Progenitor cell of endocrine pancreas (in vitro differentiated cells): ENCODE measurements around the gene RALA. TPM values are rescaled to one million over a fixed set of nuclear protein-coding genes. Genes with fewer than 3 reads are reported as not detected.

Source experiments
- DNase-seq: peaks from one replicate; pipeline ENCODE4 v3.0.0; 2021; ENCODE audit warnings: low spot score; ENCODE audit not compliant: unreplicated experiment
- H3K27ac Mint-ChIP-seq: 2 replicates; pipeline ENCODE4 v1.8.0; 2021; ENCODE audit warnings: mild to moderate bottlenecking, moderate library complexity, mixed read lengths
- H3K27me3 Mint-ChIP-seq: 2 replicates; pipeline ENCODE4 v1.8.0; 2021; ENCODE audit warnings: mixed read lengths
- H3K36me3 Mint-ChIP-seq: 2 replicates; pipeline ENCODE4 v1.8.0; 2022; ENCODE audit warnings: mixed read lengths; ENCODE audit not compliant: insufficient read depth
- H3K4me1 Mint-ChIP-seq: 2 replicates; pipeline ENCODE4 v1.8.0; 2021; ENCODE audit warnings: low read depth, mixed read lengths
- H3K4me3 Mint-ChIP-seq: 2 replicates; pipeline ENCODE4 v1.8.0; 2021; ENCODE audit warnings: low read depth, mild to moderate bottlenecking, moderate library complexity, mixed read lengths
- H3K9me3 Mint-ChIP-seq: 2 replicates; pipeline ENCODE4 v1.8.0; 2021; ENCODE audit warnings: low read depth, mixed read lengths
- total RNA-seq: library from RNA; stranded (reverse); gene quantifications from 2 replicates; pipeline ENCODE4 v1.2.1, GENCODE V29; 2021
- TF ChIP-seq, protein P1 (sequence below): fragments of 200-600 bp; sonication (generic); IDR thresholded peaks from one replicate; pipeline ENCODE4 v1.5.0; 2021; ENCODE audit warnings: antibody characterized with exemption, mild to moderate bottlenecking; ENCODE audit not compliant: unreplicated experiment

The RALA gene
- total RNA-seq, 1 donor from 2014 or later, result 39.6 TPM

DNA sequence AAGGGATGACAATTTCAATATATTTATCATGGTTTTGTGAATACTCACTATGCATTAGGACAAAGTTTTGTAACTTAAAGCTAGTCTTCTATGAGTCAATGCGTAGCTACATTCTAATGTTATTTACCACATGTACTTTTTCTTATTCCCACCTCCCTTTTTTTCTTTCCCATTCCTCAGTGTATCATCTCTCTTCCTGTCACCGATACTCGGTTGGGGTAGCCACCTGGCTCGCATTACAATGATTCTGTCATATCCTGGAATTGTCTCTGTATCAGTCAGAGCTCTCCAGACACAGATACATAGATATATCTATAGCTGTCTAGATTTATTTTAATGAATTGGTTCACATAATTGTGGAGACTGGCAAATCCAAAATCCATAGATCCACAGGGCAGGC lies 9.8 kb upstream of the RALA start:
- no peak for DNase-seq
- H3K9me3 Mint-ChIP-seq, result no peaks in the 10 kb centered on the region
- no peak overlapping the region for H3K4me3 Mint-ChIP-seq
- H3K27ac Mint-ChIP-seq, result no peak overlapping the region
- H3K36me3 Mint-ChIP-seq, result peaks cover 1% of the 10 kb centered on the region
- peaks cover 24% of the 10 kb centered on the region for H3K4me1 Mint-ChIP-seq
- H3K27me3 Mint-ChIP-seq, result peaks cover 20% of the 10 kb centered on the region
- TF ChIP-seq, protein P1, sequence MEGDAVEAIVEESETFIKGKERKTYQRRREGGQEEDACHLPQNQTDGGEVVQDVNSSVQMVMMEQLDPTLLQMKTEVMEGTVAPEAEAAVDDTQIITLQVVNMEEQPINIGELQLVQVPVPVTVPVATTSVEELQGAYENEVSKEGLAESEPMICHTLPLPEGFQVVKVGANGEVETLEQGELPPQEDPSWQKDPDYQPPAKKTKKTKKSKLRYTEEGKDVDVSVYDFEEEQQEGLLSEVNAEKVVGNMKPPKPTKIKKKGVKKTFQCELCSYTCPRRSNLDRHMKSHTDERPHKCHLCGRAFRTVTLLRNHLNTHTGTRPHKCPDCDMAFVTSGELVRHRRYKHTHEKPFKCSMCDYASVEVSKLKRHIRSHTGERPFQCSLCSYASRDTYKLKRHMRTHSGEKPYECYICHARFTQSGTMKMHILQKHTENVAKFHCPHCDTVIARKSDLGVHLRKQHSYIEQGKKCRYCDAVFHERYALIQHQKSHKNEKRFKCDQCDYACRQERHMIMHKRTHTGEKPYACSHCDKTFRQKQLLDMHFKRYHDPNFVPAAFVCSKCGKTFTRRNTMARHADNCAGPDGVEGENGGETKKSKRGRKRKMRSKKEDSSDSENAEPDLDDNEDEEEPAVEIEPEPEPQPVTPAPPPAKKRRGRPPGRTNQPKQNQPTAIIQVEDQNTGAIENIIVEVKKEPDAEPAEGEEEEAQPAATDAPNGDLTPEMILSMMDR, result no peak

DNA sequence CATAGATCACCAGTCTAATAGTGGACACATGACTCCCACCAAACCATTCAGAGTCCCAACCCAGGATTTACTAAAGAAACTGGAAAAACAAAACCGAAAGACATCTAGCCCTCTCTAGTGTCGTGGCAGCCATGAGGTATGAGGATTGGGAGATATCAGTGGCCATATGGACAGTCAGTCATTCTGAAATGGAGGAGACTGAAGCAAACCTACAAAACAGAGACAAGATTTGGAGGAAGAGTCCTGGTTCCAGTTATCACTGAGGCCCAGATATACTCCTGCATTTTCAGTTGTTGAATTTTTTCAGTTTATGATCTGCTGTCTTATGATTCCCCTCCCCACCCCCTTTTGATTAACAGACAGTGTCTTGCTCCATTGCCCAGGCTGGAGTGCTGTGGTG lies 9.1 kb upstream of the RALA start:
- TF ChIP-seq, protein P1, result no peak
- peaks cover 1% of the 10 kb centered on the region for H3K36me3 Mint-ChIP-seq
- DNase-seq, result no peak
- H3K27ac Mint-ChIP-seq, result no peak overlapping the region
- no peaks in the 10 kb centered on the region for H3K9me3 Mint-ChIP-seq
- no peak overlapping the region for H3K4me3 Mint-ChIP-seq
- peaks cover 19% of the 10 kb centered on the region for H3K4me1 Mint-ChIP-seq
- peaks cover 14% of the 10 kb centered on the region for H3K27me3 Mint-ChIP-seq

GRCh38 chr7:39615350-39615975 lies 7.9 kb upstream of the RALA start:
- no peak overlapping the region for H3K4me3 Mint-ChIP-seq
- H3K9me3 Mint-ChIP-seq, result no peaks in the 10 kb centered on the region
- H3K27ac Mint-ChIP-seq, result no peak overlapping the region
- TF ChIP-seq, protein P1, result no peak
- no peak for DNase-seq
- H3K36me3 Mint-ChIP-seq, result no peaks in the 10 kb centered on the region
- H3K4me1 Mint-ChIP-seq, result peaks cover 15% of the 10 kb centered on the region
- peaks cover 4% of the 10 kb centered on the region for H3K27me3 Mint-ChIP-seq

GRCh38 chr7:39616138-39616537 lies 7.2 kb upstream of the RALA start:
- no peak overlapping the region for H3K27ac Mint-ChIP-seq
- no peaks in the 10 kb centered on the region for H3K27me3 Mint-ChIP-seq

DNA sequence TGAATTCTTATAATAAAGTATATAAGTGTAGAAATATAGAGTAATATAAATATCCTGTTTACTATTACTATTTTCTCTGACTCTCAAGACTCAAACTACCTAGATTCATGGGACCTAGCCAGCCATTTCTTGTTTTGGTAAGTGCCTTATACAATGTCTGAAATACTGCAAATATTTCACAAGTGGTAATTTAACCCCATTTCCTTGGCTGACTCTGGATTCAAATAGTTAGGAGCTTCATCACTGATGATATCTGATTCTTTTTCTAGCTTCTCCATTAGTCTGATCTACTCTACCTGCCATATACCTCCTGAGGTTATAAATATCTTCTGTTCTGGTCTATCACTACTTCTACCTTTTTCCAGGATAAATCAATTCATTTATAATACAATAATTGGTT lies 6.4 kb upstream of the RALA start:
- H3K4me1 Mint-ChIP-seq, result peaks cover 17% of the 10 kb centered on the region
- no peak overlapping the region for H3K27ac Mint-ChIP-seq
- no peaks in the 10 kb centered on the region for H3K9me3 Mint-ChIP-seq
- no peak overlapping the region for H3K4me3 Mint-ChIP-seq
- TF ChIP-seq, protein P1, result no peak
- no peaks in the 10 kb centered on the region for H3K36me3 Mint-ChIP-seq
- DNase-seq, result no peak
- no peaks in the 10 kb centered on the region for H3K27me3 Mint-ChIP-seq

More at GRCh38 chr7:39616138-39616537, 7.2 kb upstream of the RALA start:
- Mint-ChIP-seq H3K36me3 (no peaks in the 10 kb centered on the region), H3K9me3 (no peaks in the 10 kb centered on the region), H3K4me3 (no peak overlapping the region), H3K4me1 (peaks cover 15% of the 10 kb centered on the region)
- TF ChIP-seq, protein P1, result no peak
- no peak for DNase-seq
